Glomerular visceral epithelial cell (primary cell): ENCODE results near the gene CD5L.

ENCODE experiments used
- DNase-seq: peaks from one replicate; pipeline ENCODE4 v3.0.0-alpha.2; 2016; ENCODE audit errors: extremely low spot score

Gene CD5L

DNA sequence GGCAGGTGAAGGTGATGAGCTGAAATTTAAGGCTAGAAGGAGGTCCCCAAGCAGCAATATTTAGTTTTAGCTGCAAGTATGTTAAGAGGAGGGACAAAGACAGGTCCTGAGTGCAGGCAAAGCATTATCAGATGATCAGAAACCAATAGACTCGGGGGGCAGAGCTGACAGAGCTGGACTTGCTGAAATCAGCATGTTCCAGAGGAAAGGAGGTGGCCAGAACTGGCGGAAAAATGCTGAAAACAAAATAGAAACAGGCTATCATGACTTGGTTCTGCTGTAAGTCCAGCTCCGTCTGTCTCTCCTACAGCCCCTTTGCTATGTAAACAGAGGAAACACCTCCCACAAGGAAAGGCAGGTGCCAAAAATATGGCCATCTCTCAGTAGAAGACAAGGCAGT, at the start of gene CD5L:
Gene CD5L (minus strand): TSS at position 101 of the 400 bp plus-strand sequence. CDS start 107 bp downstream, outside the sequence.
- no peak for DNase-seq

GRCh38 chr1:157882580-157882979, 41.0 kb upstream of the CD5L start:
- DNase-seq, result no peak

DNA sequence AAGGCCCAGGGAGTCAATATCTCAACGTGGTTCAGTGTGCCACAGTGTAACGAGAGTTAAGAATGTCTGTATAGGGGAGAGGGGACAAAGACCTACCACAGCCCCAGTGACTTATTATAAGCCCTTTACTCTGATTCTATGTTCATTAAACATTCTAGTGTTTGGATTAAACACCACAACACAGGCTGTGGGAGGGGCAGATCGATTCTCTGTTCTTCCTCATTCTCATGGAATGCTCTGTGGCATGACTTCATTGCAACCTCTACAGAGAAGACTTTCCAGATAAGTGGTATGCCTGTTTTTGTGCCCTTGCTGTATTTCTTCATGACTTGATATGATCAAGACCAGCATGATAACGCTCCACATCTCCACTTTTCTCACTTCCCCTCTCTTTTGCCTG, 39.0 kb upstream of the CD5L start:
- DNase-seq, result no peak

DNA sequence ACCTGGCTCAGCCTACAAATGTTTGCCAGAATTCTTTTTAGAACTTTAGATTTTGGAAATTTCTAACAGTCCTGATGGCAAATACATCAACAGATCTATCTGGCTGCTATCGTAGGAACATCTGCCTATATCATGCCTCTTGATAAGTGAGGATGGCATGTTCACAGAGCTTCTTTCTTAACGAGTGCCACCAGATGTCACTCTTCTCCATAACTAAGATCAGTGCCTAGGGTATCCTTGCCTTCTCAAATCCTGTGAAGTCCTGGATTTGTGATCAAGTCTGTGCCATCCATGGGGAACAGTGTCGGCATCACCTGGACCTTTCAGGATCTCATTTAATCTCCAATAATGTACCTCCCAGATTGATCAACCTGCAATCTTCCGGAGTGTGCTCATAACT, 36.5 kb upstream of the CD5L start:
- DNase-seq, result peak; percentile 46

DNA sequence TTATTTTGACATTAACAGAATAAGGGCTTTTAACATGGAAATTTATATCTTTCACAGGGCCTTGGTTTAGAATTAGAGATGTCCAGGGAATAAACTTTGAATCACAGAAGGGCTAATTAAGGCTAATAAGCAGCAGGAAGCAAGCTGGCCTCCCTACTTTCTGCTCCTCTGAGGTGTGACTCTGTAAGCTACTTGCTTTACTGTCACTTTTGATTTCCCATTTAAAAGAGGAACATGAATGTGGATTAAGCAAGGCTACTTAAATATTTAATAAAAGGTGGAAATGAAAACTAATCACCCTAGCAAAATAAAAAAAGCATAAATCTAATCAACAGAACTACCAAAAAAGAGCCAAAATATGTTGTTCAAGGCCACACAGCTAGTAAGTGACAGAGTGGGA, 28.9 kb upstream of the CD5L start:
- DNase-seq, result no peak

GRCh38 chr1:157868654-157869053, 27.0 kb upstream of the CD5L start:
- no peak for DNase-seq

DNA sequence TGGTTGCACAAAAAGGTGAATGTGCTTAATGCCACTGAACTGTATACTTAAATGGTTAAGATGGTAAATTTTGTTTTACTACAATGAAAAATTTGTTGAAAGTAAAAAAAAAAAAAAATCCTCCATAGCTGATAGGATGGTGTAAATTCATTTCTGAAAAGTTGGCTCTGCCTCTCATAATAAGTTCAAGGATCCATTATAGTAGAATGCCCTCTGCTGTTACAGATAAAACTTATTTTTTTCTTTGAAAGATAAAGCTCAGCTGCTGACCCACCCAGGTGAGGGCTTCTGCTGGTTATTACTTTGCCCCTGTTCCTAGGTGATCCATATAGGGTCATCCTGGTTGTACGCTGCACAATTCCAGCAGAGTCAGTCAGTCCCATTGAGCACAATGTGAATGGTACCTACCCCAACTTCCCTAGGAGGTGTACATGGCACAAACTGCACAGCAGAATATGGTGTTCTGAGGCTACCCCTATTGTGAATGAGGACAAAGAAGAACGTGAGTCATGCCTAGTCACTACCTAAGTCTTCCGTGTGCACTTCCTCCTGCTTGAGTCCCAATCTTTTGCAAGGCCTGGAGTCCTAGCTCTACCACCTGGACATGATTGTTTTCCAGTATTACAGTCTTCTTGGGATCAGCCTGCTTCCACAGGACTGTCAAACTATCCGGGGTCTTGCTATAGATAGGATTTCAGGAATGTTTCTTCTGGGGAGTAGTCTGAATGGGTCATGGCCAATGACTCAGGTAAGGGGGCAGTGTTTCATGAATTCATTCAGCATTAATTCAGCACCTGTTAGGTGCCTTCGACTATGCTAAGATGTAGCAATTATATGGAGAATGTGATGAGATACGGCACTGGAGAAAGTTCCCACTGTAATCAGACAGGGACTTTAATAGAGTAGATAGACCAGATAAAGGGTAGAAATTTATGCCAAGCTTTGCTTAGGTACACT, 20.8 kb upstream of the CD5L start:
- no peak for DNase-seq

GRCh38 chr1:157856538-157856937, 14.9 kb upstream of the CD5L start:
- DNase-seq, result no peak

- peak; percentile 23 for DNase-seq
These were observed 10.9 kb upstream of the CD5L start for GRCh38 chr1:157852476-157852875.

DNA sequence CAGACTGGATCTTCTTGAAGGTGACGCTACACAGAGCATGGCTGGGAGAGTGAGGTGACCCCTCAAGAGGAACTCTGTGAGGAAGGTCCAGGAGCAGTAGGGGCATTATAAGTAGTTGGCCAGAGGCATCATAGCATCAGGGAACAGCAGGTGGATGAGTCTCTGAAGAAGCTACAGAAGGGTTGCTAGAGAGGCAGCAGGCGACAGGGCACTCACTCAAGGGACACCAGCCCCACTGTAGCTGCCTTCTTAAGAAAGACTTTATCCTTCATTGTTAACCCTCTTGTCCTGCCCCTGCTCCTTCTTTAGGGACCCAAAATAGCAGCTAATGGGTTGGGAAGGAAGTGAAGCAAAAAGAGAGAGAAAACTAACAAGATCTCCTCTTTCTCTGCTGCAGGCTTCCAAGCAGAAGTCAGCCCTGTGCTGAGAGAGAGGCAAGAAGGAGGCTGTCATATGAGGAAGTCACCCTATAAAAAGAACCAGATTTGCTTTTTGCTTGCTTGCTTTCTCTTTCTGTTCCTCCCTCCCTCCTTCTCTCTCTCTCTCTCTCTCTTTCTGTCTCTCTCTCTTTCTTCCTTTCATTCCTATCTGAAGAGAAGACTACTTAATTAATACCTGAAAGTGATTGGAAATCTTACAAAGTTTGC, 7.7 kb upstream of the CD5L start:
- DNase-seq, result no peak

GRCh38 chr1:157844089-157844830, 2.7 kb upstream of the CD5L start:
- no peak for DNase-seq

DNA sequence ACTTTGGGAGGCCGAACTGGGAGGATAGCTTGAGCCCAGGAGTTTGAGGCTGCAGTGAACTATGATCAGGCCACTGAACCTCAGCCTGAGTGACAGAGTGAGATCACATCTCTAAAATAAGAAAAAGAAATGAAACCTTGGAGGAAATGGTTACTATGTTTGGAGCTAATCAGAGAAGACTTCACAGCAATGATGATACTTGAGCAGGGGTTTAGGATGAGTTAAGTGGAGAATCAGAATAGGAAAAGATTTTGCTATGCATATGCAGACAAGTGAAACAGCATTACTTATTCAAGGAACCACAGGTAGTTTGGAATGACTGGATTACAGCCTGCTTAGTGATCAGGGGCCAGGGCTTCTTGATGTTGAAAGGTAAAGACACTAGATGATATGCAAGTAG, 1.3 kb upstream of the CD5L start:
- no peak for DNase-seq

- DNase-seq, result no peak
These were observed 2.6 kb downstream of the CD5L start for GRCh38 chr1:157838966-157839365.

DNA sequence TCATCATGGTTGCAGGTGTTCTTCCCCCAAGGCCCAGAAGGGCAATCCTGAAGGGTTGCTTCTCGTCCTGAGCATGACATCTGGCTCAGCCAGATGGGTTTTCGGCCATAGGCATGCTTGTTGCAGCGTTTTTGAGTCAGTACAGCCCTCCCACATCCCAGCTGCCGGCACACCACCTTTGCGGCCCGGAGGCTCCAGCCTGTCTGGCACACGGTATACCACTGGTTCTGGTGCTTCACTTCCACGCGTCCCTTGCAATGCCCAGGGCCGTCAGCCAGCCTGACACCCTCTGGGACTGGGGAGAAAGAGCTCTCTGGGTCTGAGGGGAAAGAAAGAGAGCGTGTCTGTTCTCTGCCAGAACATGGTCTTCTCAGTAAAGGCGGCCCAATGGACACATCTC, 7.2 kb downstream of the CD5L start:
- no peak for DNase-seq

DNA sequence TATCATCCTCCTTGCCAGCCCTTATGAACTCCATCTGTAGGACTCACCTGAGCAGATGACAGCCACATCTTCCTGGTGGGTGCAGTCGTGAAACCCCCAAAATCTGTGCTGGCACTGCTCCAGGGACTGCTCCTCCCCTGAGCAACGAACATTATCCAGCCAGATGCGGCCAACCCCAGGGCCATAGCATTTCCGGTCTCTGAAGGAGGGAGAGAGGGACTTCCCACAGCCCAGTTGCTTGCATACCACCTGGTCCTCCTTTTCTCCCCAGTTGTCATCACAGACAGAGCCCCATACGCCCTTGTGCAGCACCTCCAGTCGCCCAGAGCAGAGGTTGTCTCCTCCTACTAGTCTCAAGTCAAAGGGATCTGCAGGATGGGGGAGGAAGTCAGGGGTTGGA, 8.5 kb downstream of the CD5L start:
- DNase-seq, result no peak

GRCh38 chr1:157831968-157832626, 9.5 kb downstream of the CD5L start:
- no peak for DNase-seq

DNA sequence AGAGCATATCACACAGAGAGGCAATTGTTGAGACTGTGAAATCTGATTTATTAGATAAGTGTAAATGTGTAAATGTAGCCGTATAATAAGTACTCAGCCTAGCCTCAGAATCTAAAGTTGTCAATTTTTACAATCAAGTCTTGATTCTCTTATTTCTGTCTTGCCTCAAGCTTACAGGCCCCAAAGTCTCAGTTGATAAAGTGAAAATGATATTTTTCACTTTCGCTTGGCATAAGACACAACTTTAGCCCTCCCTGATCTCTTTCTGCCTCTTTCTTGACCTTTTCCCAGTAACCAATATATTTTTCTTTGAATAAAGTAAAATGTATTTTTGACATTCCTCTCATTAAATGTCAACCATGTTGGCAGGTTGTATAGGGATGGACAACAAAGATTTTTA, 10.7 kb downstream of the CD5L start:
- no peak for DNase-seq

- DNase-seq, result no peak
These were observed 11.9 kb downstream of the CD5L start for GRCh38 chr1:157829711-157830110.

DNA sequence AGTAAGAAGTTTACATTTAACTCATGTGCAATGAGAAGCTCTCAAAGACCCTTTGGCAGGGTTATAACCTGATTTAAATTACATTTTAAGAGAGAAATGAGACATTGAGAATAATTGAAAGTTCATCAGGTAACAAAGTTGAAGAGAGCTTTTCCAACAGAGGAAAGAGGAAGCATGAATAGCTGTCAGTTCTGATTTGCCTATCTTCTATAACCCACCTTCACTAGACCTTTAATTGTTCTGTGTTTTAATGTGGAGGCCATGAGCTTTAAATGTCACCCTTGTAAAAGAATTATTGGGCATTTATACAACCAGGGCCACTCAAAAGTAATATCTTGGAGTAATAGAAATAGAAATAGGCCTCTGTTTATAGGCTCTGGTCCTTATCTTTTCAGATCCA, 12.4 kb downstream of the CD5L start:
- DNase-seq, result no peak

DNA sequence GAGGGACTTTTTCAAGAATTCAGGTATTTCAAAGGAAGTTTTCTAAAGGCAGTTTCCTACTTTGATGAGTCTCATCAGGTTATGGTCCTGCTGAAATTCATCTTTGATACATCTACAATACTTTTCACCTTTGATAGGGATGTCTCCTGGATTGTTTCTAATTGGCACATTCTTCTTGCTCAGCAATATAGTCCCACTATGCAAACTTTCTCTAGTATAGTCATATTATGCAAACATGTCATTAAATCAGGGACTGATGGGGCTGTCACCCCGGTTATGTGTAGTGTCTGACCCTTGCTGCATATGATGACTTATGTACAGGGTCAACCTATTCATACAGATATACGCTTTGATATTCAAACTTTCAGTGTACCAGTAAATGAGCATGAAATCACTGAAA, 21.3 kb downstream of the CD5L start:
- DNase-seq, result no peak

DNA sequence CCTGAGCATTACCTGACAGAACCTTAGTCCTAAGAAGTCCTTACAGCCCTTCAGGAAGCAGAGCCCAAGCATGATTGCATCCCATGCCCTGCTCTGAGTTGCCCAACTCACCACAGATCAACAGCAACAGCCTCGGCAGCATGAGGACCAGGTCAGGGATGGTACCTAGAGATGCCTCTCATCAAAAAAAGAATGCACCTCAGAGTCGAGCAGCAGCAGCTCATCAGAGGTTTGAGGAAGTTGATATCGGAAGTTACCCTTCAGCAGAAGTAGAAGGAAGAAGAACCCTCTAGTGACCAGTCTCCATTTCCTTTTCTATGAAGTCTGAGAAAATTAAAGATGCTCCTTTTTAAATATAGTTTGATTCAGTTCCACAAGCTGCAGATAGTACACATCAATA, 21.7 kb downstream of the CD5L start, which contains the start of gene FCRL1:
Gene FCRL1 (minus strand): TSS at position 225 of the 400 bp plus-strand sequence. CDS start 83 bp downstream, at position 142.
- no peak for DNase-seq

- DNase-seq, result no peak
These were observed 22.4 kb downstream of the CD5L start for GRCh38 chr1:157819215-157819614.
